Activated CD8-positive, alpha-beta T cell treated with anti-CD3 and anti-CD28 coated beads for 36 hours (primary cell): ENCODE data around the gene CCDC182. TPM values are rescaled to one million over a fixed set of nuclear protein-coding genes. Genes with fewer than 3 reads are reported as not detected.

ENCODE experiments used
- ATAC-seq: fragments of 200-7000 bp; cut with Tn5 transposase; one replicate; pipeline ENCODE4 v1.10.0; 2021; ENCODE audit warnings: mild to moderate bottlenecking, moderate library complexity
- CTCF ChIA-PET: fragments of 350-600 bp; sonication (Branson Sonifier 250); formaldehyde crosslinking; loops from one replicate; lab custom pipeline; 2021; ENCODE audit warnings: antibody characterized with exemption; lab: Charles Lee
- POLR2A ChIA-PET: fragments of 350-600 bp; sonication (Branson Sonifier 250); formaldehyde crosslinking; loops from one replicate; lab custom pipeline; 2021; ENCODE audit warnings: antibody characterized with exemption; lab: Charles Lee
- DNase-seq: peaks from one replicate; pipeline ENCODE4 v3.0.0-alpha.2; 2020
- H3K27ac Mint-ChIP-seq: one replicate; pipeline ENCODE4 v1.8.0; 2021; ENCODE audit warnings: mild to moderate bottlenecking, mixed read lengths
- H3K27me3 Mint-ChIP-seq: one replicate; pipeline ENCODE4 v1.8.0; 2021; ENCODE audit warnings: mixed read lengths
- H3K36me3 Mint-ChIP-seq: one replicate; pipeline ENCODE4 v1.8.0; 2021; ENCODE audit warnings: low read depth, mixed read lengths
- H3K4me1 Mint-ChIP-seq: one replicate; pipeline ENCODE4 v1.8.0; 2021; ENCODE audit warnings: low read depth, mixed read lengths
- H3K4me3 Mint-ChIP-seq: one replicate; pipeline ENCODE4 v1.8.0; 2021; ENCODE audit warnings: mild to moderate bottlenecking, moderate library complexity, mixed read lengths
- H3K9me3 Mint-ChIP-seq: one replicate; pipeline ENCODE4 v1.8.0; 2021; ENCODE audit warnings: mixed read lengths
- CTCF ChIP-seq: fragments of 200-600 bp; IDR thresholded peaks from one replicate; pipeline ENCODE4 v1.8.0; 2022; ENCODE audit warnings: antibody characterized with exemption, mild to moderate bottlenecking
- intact Hi-C: fragments of 100-400 bp; cut with micrococcal nuclease; formaldehyde crosslinking; loops from one replicate; pipeline ENCODE4 v1.10.0; 2022
- total RNA-seq, 2 experiments: library from RNA; stranded (reverse); gene quantifications; one replicate each; pipeline ENCODE4 v1.2.3, GENCODE V29; 2021

CCDC182 gene
- total RNA-seq, 2 experiments from 2014 or later, result not detected

- intact Hi-C loops, result no loop called here
- Mint-ChIP-seq H3K4me1 (no peaks in the 10 kb centered on the region), H3K9me3 (no peaks in the 10 kb centered on the region), H3K4me3 (no peak overlapping the region), H3K27ac (no peak overlapping the region), H3K36me3 (no peaks in the 10 kb centered on the region), H3K27me3 (peaks cover 22% of the 10 kb centered on the region)
- ATAC-seq (no peak), DNase-seq (no peak)
- ChIA-PET CTCF (interaction anchor here (5.2 kb wide), 1 partner anchor 10 kb away, joined by 37 read pairs; no protein-coding TSS in a partner anchor), POLR2A (interaction anchor here (2.5 kb wide), 1 partner anchor 9 kb away, joined by 5 read pairs; no protein-coding TSS in a partner anchor)
- TF ChIP-seq CTCF, result no peak
Observed at GRCh38 chr17:57773557-57773956, 28.5 kb upstream of the CCDC182 start.

DNA sequence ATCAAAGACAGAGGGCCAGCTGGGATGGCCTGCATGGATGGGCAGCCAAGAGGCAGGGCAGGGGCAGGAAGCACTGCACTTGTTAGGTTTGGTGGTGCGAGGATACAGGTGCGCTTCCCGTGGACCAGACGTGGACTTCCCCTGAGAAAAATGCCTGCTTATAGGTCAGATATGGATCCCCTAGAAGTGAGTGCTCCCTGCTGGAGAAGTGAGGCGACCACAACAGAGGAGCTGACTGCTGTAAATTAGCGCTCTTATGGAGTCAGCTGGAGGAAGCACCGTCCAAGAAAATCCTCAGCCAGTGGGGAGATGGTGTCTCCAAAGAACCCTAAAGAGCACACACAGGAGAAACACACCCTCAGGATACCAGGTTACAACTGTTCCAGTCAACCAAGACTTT lies 27.7 kb upstream of the CCDC182 start:
- H3K27me3 Mint-ChIP-seq, result peaks cover 22% of the 10 kb centered on the region
- no peak overlapping the region for H3K4me3 Mint-ChIP-seq
- H3K27ac Mint-ChIP-seq, result no peak overlapping the region
- no peaks in the 10 kb centered on the region for H3K4me1 Mint-ChIP-seq
- H3K36me3 Mint-ChIP-seq, result no peaks in the 10 kb centered on the region
- H3K9me3 Mint-ChIP-seq, result no peaks in the 10 kb centered on the region
- POLR2A ChIA-PET, result interaction anchor here (2.5 kb wide), 1 partner anchor 10 kb away, joined by 5 read pairs; no protein-coding TSS in a partner anchor
- ATAC-seq (no peak), DNase-seq (no peak)
- intact Hi-C loops, result no loop called here
- no peak for TF ChIP-seq CTCF
- CTCF ChIA-PET, result interaction anchor here (0.9 to 5.2 kb wide), 2 partner anchors 11 to 61 kb away, joined by 3 to 37 read pairs; no protein-coding TSS in a partner anchor

DNA sequence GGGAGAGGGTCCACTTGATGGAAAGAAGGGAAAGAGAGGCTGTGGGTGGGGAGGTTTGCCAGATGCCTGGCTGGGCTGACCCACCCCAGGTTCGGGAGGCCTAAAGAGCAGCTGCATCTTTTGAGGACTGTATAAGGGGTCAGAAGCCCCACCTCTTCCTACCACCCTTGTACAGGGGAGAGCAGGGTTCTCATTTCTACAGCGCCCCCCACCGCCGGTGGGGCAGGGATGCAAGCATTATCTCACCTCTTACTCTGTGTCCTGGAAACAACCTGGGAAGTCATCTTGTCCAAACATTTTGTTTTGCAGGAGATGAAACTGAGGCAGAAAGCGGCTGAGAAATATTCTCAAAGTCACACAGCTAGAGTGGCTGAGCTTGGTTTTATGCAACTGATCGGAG lies 22.5 kb upstream of the CCDC182 start:
- H3K27ac Mint-ChIP-seq, result no peak overlapping the region

DNA sequence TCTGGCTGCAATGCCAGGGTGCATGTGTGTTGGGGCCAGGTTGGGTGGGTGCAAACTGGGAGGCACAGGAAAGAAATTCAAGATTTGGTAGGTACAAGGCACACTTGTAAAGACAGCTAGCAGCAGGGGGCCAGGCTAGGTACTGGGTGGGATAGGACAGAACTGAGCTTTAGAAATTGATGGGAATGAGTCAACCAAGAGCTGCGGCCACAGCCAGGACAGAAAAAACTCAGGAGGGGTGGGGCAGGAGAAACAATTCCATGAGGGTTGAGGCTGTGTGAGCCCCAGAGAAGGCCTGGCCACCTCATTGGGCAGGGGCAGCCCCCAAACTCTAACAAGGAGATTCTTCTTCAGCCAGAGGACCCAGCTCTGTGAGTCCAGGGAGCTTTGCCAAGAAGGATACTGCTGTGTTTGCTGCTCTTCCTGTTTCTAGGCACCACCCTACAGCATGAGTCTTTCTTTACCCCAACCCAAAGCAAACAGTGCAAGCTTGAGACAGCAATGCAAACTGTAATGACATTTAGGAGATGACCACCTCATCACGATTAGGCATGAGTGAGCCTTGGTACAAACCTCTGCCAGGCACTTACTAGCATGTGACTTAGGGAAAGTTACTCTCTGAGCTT lies 21.3 kb upstream of the CCDC182 start:
- intact Hi-C loops, result no loop called here
- Mint-ChIP-seq H3K27me3 (peaks cover 3% of the 10 kb centered on the region), H3K27ac (no peak overlapping the region), H3K36me3 (no peaks in the 10 kb centered on the region), H3K9me3 (no peaks in the 10 kb centered on the region), H3K4me3 (no peak overlapping the region), H3K4me1 (no peaks in the 10 kb centered on the region)
- ChIA-PET CTCF (interaction anchor here (1.2 to 1.7 kb wide), 5 partner anchors 14 to 67 kb away, joined by 3 to 10 read pairs (median 4); partner anchors contain the start of gene CCDC182), POLR2A (interaction anchor here (0.7 kb wide), 1 partner anchor 9 kb away, joined by 3 read pairs; no protein-coding TSS in a partner anchor)
- ATAC-seq (no peak), DNase-seq (no peak)
- no peak for TF ChIP-seq CTCF

More for the DNA sequence above, 22.5 kb upstream of the CCDC182 start:
- ATAC-seq (no peak), DNase-seq (no peak)
- no peak for TF ChIP-seq CTCF
- no peaks in the 10 kb centered on the region for H3K36me3 Mint-ChIP-seq
- intact Hi-C loops, result no loop called here
- no peak overlapping the region for H3K4me3 Mint-ChIP-seq
- ChIA-PET CTCF (interaction anchor here (1.4 to 1.6 kb wide), 2 partner anchors 16 to 31 kb away, joined by 3 to 10 read pairs; no protein-coding TSS in a partner anchor), POLR2A (no interaction called here)
- no peaks in the 10 kb centered on the region for H3K9me3 Mint-ChIP-seq
- peaks cover 10% of the 10 kb centered on the region for H3K27me3 Mint-ChIP-seq
- no peaks in the 10 kb centered on the region for H3K4me1 Mint-ChIP-seq
